EL (cell line): ENCODE results near the gene PTX3.

ENCODE experiments used
- DNase-seq: peaks from one replicate; pipeline ENCODE4 v3.0.0-alpha.2; 2016

PTX3 gene

DNA sequence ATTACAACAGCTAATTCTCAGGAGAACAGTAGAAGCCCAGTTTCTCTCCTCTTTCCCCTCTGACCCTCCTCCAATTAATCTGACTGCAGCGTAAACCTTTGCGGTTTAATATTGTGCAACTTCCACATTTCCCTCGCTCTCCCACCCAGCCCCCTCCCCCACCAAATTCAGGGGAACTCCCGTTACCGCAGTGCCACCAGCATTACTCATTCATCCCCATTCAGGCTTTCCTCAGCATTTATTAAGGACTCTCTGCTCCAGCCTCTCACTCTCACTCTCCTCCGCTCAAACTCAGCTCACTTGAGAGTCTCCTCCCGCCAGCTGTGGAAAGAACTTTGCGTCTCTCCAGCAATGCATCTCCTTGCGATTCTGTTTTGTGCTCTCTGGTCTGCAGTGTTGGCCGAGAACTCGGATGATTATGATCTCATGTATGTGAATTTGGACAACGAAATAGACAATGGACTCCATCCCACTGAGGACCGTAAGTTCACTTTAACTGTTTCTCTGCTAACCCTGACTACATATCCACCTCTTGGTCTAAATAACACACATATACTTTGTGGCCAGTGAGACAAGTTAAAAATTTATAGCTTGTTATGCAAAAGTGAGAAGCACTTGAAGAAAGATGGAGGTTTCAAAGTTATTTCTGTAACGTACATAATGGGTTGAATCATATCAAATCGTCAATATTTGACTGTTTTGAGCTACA lies at the start of gene PTX3:
TSS of gene PTX3 (plus strand) at position 268 of the 709 bp plus-strand sequence. CDS start at position 352, 84 bp downstream.
- DNase-seq, result peak; percentile 93

DNA sequence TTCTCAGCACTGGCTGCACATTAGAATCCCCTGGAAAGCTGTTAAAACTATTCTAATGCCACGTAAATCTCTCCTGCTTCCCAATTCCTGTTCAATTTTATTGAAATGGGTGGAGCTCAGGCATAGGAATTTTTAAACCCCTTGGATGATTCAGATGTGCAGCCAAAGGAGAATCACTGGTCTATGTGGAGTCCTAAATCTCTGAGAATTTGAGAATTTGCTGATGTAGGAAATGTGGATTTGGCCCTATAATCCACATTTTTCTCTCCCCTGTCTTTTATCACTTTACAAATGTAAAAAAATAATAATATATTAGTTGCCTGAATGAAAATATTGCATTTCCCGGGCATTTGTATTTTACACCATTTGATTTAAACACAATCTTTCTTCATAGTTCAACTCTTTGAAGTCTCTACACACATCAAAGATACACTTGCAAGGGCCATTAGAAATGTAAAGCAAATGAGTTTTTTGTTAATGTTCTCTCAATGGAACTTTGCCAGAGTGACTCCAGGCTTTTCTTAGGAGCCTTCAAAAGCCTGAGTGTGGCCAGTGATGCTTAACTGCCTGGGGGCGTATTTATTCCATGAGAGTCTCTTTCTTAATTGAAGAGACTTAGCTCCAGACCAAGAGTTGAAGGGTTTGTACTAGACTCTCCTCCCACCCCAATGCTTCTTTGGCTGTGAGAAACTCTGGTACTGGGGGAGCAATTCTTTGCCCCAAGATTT lies 48.8 kb upstream of the PTX3 start:
- peak; percentile 78 for DNase-seq

DNA sequence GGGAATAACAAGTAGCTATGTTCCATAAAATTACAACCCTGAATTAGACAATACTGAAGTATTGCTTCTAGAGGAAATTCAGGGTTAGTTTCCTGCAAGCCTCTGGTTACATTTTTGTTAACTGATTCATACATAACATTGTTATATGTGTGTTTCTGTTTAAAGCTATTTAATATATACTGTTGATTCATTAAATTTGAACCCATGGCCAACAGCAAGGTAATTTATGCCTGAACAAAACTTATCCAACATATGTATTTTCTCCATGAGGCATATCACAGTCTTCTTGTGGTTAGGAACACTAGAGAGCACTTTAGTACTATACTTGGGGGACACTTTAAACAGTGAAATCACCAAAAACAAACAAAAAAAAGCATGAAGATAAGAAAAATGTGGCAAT lies 47.7 kb upstream of the PTX3 start:
- peak; percentile 61 for DNase-seq

DNA sequence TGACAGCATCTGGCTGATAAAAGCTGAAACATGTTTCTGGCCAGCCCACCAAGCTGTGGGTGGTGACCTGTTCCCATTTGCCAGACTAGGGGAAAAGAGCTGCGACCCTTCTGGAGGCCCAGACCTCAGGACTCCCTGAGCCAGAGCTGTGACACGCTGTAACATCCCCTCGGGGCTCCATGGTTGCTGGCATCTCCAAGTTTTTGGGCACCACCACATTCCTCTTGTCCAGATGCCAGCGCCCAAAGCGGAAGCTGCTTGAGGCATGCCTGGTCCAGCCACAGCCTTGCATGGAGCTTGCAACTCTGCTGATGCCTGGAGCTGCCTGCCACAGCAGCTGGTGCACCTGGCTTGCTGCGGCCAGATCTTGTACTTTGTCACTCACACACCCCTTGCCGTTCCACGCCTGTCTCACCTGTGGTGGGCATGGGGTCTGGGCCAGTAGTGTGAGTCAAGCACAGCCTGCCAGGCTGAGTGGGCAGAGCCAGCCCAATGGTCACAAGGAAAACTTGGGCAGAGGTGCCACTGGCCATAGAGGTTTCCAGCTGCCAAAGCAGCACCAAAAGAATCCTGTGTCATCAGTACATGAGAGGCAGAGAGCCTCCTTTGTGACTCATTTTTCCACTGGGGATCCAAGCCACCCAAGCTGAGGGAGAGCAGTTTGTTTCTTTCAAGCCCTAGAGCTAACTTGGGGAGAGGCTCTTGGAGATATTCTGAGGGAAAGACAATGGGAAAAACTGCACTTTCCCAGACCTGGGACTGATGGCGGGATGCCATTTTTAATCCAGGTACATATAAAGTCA lies 45.7 kb upstream of the PTX3 start:
- DNase-seq, result peak; percentile 36

DNA sequence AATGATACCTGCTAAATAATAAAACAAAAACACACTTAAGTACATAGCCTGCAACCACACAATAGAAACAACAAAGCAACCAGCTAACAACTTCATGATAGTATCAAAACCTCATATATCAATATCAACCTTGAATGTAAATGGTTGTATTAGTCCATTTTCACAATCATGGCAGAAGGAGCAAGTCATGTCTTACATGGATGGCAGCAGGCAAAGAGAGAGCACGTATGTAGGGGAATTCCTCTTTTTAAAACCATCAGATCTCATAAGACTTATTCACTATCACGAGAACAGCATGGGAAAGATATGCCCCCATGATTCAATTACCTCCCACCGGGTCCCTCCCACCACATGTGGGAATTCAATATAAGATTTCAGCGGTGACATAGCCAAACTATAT lies 44.5 kb upstream of the PTX3 start:
- no peak for DNase-seq

DNA sequence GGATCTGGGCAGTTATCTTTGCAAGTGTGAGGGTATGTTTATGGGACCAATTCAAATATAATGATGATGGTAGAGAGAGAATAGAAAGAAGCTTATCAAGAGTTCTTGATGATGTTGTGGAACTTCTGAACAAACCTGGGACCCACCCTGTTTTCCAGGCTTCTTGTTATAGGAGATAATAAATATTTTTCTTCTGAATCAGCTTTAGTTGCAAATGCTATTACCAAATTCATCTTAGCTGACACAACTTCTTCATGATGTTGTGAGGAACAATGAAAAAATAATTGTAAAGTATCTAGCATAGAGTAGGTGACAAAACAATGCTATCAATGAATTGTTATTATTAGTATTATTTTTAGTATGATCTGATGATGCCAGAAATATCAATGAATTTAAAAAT lies 43.5 kb upstream of the PTX3 start:
- peak; percentile 34 for DNase-seq

DNA sequence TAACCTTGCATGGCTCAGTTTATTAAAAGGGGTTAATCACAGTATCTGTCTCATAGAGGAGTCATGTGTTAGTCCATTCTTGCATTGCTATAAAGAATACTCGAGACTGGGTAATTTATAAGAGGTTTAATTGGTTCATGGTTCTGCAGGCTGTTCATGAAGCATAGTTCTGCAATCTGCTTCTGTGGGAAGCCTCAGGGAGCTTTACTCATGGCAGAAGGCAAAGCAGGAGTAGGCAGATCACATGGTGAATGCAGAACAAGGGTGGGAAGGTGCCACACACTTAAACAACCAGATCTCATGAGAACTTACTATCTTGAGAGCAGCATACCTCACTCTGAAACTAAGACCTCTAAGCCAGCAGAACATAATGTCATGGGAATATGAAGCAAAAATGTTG lies 42.2 kb upstream of the PTX3 start:
- DNase-seq, result no peak

DNA sequence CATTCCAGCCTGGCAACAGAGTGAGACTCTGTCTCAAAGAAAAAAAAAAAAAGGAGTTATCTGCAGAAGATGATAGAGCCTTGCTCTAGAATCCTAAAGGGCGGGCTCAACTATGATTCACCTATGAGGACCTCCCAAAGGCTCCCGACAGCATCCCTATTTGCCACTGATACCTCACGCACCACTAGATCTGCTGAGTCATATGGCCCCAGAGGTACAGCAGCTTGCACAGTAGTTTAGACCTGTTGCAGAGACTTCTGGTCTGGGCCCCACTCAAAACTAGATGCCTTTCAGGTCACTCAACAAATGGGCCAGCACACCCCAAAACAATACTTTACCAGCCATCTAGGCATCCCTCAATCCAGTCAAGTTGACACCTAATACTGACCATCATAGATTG lies 38.1 kb upstream of the PTX3 start:
- no peak for DNase-seq

DNA sequence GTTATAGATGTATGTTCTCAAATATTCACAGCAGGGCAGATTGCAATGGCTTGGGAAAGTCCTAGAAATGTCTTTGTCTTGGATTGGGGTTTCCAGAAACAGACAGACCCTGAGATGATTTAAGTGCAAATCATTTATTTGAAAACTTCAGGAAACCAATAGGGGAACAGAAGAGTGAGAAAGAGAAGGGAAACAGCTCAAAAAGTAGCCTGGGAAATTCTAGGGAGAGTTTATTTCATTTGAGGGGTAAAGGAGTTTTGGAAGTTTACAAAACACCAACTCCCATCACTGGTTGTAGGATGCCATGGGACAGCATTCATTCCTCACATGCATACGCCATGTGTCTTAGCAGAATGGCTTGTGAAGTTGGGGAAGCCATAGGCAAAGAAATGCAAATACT lies 32.3 kb upstream of the PTX3 start:
- DNase-seq, result no peak

DNA sequence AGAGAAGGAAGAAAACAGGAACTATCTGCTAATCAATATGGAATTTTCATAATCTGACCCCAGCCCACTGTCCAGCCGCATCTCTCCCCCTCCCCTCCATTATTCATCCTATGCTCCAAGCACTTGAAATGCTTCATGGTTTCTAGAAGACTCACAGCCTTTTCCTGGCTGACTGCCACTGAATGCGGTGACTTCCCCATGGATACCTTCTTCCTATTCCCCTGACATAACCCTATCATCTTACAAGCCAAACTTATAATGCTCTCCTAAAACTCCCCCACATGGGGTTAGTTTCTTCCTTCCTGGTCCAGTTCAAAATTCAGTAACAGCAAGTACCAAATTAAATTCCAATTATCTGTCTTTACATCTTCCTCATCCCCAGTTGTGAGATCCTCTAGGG lies 31.2 kb upstream of the PTX3 start:
- peak; percentile 77 for DNase-seq

DNA sequence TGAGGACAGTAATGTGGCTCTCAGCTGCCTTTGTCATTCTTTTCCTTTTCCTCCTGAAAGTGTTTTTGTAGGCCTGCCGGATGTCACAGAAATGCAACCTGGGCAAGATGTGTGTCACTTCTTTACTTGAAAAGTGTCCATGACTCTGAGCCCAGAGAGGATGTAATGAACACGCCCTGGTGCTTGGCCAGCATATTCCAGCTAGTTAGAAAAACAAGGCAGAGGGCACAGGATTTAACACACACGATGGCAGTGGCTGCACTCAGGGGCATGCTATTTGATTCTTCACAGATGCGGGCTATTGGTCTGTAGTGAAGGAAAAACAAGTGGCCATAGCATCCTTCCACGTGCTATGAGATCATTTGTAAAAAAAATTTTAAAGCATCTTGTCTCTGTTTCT lies 30.3 kb upstream of the PTX3 start:
- no peak for DNase-seq

DNA sequence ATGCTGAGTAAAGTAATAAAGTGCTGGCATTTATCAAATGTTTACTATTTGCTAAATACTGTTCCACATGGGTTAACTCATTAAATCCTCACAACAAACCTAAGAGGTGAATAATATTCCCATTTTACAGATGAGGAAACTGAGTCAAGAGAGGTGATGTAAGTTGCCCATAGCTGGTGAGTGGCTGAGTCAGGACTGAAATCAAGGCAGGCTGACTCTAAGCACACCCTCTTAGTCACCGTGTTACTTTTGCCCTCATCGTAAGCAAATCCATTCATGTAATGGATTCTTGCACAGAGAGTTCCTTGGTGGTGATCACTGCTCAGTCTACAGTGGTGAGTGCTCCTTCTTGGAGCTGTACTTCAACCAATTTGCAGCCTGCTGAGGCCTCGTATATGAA lies 28.9 kb upstream of the PTX3 start:
- DNase-seq, result no peak

DNA sequence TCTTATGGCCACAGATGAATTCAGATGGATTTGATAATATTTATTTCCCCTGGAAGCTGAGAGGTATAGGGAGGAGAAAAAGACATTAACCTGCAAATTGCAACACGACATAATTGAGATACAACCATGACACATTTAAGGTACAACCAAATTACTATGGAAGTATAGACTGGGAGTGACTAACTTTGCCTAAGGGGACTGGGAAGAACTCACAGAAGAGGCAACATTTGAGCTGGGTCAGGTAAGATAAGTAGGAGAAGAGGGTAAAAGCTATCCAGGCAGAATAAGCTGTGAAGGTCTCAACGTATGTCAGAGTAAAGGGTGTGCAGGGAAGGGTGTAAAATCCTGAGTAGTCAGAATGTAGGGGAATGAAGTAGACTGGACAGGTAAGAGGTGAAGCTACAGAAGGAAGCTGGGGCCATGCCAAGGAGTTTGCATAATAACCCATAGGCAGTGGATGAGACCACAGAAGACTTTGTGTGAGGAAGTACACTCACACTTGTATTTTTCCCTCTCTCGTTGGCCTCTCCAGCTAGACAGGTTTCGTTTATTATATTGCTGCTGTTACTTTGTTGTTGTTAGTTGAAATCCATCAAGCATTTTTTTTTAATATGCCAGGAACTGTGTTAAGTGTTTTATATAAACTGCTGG lies 28.0 kb upstream of the PTX3 start:
- no peak for DNase-seq

DNA sequence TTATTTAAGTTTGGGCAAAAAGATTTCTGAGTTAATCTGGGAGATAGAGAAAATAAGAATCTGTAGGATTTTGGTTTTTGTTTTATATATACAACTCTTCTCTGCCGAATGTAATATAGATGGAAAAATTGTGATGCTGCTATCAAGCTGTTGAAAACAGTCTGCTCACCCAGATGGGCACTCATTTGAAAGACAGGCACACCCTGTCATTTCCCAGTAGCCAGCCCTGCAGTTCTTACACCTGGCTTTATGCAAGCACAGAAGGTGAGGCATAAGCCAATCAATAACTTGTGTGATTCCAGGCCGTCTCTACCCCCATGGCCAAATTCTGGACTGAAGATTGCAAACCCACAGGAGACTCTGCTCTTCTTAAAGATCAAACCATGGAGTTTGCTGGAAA lies 27.1 kb upstream of the PTX3 start:
- no peak for DNase-seq

DNA sequence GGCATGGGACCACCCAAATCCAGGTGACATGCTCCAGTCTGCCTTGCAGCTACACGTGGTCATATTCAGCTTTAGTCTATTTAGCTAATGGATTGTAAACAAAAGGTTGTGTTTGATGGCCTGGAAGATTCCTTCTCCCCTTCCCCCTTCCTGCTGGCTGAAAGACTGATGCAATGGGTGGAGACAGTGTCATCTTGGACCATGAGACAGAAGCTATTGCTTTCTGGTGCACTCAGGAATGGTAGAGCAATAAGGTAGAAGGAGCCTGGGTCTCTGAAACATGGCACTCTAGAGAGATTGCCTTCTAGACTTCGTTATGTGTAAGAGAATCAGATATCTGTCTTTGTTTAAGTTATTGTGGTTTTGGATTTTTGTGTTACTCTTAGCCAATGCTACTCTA lies 25.7 kb upstream of the PTX3 start:
- no peak for DNase-seq

DNA sequence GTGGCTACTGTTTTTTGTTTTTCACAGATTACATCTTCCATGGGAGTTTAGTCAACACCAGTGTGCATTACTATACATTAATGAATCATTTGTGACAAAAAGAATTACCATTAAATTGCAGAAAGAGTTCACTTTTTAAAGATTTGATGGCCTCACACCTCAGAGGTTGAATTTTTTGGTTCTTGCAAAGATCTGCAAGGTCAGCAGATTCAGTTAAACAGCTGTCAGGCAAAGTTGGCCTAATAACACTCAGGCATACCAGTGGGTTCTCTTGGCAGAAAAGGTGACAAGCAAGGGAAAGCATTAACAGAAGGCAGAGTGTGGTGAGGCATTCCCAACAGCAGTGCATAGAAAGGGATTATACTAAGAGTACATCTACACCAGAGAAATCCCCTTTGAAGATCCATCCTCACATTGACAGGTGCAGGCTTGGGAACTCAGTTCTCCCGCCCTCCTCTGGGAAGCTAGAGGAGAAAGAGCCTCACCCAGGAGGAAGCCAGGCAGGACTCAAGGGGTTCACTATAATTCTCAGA lies 24.3 kb upstream of the PTX3 start:
- no peak for DNase-seq

DNA sequence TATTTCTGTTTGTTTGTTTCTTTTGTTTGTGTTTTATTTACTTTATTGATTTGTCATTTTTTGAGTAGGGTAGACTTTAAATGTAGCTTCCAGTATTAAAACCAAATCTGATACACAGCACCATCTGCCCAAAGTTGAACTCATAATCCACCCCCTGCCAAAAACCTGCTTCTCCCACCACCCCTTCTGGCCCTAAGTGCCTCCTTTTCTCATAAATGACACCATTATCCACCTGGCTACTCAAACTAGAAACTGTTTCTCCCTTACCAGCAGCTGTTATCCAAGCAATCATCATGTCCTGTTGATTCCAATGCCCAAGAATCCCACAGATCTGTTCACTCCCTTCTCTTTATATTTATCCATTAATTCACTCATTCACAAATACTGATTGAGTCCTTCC lies 21.8 kb upstream of the PTX3 start:
- no peak for DNase-seq

DNA sequence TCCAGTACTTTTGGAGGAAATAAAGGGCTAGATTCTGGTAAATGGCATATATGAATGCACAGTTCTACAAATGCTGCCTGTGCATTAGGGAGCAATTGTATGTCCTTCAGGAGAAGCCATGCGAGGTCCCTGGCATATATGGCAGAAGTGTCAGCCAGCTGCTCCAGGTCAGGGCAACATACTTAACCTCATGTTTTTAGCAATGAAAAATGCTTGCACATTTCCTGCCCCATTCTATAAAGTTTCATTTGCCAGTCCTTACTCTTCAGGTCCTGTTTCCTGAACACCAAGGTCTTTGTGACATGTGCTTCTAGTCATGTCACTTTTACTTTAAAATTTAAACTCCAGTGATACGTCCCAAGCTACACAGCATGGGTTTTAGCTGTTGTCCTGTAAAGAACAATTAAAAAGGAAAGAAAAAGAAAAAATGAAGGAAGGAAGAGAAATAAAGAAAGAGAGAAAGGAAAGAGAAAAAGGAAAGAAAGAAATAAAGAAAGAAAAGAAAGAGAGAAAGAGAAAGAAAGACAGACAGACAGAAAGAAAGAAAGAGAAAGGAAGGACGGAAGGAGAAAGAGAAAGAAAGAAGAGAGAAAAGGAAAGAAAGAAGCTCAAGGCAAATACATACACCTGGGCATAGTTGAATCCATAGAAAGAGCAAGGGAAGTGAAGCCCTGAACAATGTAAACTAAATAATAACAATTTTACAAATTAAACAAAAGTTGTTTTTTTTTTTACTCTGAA lies 20.1 kb upstream of the PTX3 start:
- DNase-seq, result no peak

DNA sequence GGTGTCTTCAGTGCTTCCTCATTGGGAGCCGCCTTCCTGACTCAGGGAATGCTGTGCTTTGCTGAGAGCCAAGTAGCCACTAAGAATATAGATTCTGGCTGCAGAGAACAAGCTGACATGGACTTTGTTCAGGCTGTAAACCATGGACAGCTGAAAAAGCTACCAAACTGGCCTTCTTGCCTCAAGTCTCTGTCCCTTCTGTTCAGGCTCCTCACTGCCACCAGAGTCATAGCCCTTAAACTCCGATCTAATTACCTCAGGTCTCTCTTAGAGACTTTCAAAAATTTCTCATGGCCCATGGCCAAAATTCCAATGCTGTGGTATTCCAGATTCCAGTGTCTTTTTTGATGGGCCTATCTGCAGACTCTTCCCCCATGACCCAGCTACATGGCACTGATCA lies 19.4 kb upstream of the PTX3 start:
- DNase-seq, result peak; percentile 79

DNA sequence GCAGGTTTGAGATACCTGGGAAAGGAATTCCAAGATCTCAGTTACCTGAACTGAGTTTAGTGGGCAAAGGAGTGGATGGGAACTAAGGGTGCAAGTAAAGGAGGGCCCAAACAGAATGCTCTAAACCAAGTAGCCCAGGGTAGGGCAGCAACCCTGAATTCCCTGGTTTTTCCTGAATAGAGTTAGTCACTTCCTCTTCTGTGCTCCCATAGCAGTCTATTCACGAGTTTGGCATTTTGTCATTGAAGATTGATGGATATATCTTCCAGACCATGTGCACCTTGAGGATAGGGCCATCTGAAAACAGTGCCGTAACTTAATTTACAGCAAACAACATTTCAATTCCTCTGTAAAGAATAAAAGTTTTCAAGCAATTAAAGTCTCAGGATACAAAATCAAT lies 18.5 kb upstream of the PTX3 start:
- DNase-seq, result peak; percentile 50

DNA sequence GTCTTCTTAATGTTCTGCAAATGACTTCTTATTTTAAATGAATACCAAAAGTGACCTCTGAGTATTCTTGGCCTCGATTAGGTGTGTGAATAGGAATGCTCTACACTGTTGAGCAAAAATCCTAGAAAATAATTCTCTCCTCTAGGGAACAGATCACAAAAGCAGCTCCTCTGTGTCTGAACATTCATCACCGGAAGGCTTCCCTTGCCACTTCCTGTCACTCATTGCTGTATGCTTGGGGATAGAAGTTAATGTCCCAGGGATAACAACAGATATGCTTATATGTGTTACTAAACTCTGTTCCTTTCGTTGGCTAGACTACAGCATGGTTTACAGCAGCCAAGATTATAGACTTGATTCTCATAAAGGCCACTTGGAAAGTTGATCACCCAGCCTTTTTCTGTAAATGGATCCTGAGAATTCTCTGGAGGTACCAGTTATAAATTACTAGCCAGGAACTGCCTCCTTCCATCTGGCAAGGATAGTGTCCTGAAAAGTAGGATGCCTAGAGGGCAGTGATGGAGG lies 16.0 kb upstream of the PTX3 start:
- DNase-seq, result no peak

DNA sequence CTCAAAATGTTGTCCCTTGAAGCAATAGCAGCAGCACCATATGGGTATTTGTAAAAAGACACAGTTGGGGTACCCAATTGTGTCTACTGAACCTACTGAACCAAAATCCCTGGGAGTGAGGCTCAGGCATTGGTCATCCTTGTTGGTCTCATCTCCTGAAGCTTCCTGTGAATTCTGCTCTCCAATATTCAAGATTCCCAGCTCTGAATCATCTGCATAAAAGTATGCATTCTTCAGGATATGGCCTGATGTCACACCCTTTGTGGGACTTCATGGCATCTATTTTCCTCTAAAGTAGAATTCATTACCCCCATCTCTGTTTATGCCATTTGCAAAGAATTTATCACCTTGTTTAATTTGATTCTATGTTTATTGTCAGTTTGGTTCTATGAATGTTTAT lies 13.3 kb upstream of the PTX3 start:
- peak; percentile 81 for DNase-seq
